Body of pancreas (tissue), 4 donors: Measurements from ENCODE around the gene RFT1. TPM values are rescaled to one million over a fixed set of nuclear protein-coding genes. Genes with fewer than 3 reads are reported as not detected.
A peak's percentile ranks its signal among the peaks of the same experiment; 100 is the strongest.

Source experiments
- ATAC-seq: fragments of 150-250 bp; one replicate; pipeline ENCODE4 v1.9.1; 2016
- DNase-seq, 4 donors: peaks; one replicate each; pipeline ENCODE4 v3.0.0-alpha.2; 2019
- H3K27ac ChIP-seq, 4 donors: fragments of 200-600 bp; sonication (generic); 1 replicate in 3 of 4; 2 replicates in 1 of 4; pipeline versions ENCODE4 v1.5.1 to v1.6.1; 2016 to 2019; ENCODE audit warnings: mild to moderate bottlenecking in 1 of 4, mixed read lengths in 1 of 4, moderate library complexity in 1 of 4
- H3K27me3 ChIP-seq, 2 donors: fragments of 200-600 bp; sonication (generic); one replicate each; pipeline ENCODE4 v1.6.0; 2016; ENCODE audit warnings: mild to moderate bottlenecking in 1 of 2
- H3K36me3 ChIP-seq, 2 donors: fragments of 200-600 bp; sonication (generic); replicated peaks in 1 of 2; 2 replicates each; pipeline ENCODE4 v1.5.1; 2016; ENCODE audit warnings: low read depth in 2 of 2; ENCODE audit not compliant: insufficient read depth in 1 of 2
- H3K4me1 ChIP-seq: fragments of 200-600 bp; sonication (generic); one replicate; pipeline ENCODE4 v1.6.0; 2016
- H3K4me3 ChIP-seq, 2 donors: fragments of 200-600 bp; sonication (generic); 1 replicate in 1 of 2; 2 replicates in 1 of 2; pipeline ENCODE4 v1.5.1; 2016 to 2019
- H3K9me3 ChIP-seq, 3 donors: fragments of 200-600 bp; sonication (generic); 1 replicate in 2 of 3; 2 replicates in 1 of 3; pipeline ENCODE4 v1.5.1; 2016
- CTCF ChIP-seq, 7 experiments: fragments of 450-650 bp in 4 of 7; fragments of 200-600 bp in 3 of 7; sonication (generic) in 3 of 7; IDR thresholded peaks; one replicate each; pipeline ENCODE4 v1.5.1; 2016 to 2019; ENCODE audit warnings: antibody characterized with exemption in 7 of 7
- POLR2A ChIP-seq, 3 donors: fragments of 450-650 bp; IDR thresholded peaks; one replicate each; pipeline ENCODE4 v1.6.1; 2016; ENCODE audit warnings: antibody characterized with exemption in 3 of 3, mild to moderate bottlenecking in 2 of 3
- WGBS, 2 donors: methylation state at CpG; one replicate each; pipeline ENCODE4 v1.1.5; 2017; 5-methylcytosine and 5-hydroxymethylcytosine counted together
- intact Hi-C: fragments of 100-400 bp; cut with DNase I; formaldehyde crosslinking; loops from one replicate; pipeline ENCODE4 v1.15.1; 2023
- total RNA-seq, 2 donors: library from RNA; depleted of rRNA; stranded (reverse); fragments of >200 nt; gene quantifications; one replicate each; pipeline ENCODE4 v1.1.0, GENCODE V29; 2016

RFT1 gene
- total RNA-seq, 2 donors from 2014 or later, result 10.6 to 19.8 TPM

DNA sequence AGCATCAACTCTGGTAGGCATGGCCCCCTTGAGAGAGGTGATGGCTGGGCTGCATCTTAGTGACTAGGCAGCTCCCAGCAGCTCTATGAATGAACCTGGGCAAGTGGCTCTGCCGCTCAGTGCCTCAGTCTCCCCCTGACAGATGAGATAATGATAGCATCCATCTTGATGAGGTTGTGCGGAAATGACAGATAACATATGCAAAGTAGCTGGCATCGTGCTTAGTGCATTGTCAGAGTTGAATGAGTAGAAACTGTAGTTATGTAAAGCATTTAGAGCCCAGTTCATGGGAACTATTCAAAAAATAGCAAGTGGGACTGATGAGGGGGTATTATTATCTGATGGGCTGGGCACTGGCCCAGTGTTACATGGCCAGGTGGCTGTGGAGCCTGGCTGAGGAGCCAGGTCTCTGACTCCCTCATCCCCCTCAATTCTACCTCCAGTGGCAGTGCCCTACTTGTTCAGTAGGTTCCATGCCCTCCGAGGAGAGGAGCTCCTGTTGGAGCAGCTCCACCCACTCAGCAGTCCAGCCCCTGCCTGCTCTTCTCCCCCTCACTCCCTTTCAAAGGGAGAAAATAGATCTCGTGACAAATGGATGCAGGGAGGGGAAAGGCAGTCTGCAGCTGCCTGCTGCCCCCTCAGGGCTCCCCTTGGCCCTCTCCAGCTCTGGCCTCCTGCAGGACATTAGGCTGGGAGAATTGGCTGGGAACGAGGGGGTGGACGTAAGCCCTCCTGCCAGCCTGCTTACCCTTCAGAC lies 37.4 kb upstream of the RFT1 start:
- intact Hi-C loops, result no loop called here
- no peaks in the 10 kb centered on the region for H3K9me3 ChIP-seq
- no peaks in the 10 kb centered on the region for H3K27me3 ChIP-seq
- no peaks in the 10 kb centered on the region for H3K36me3 ChIP-seq
- WGBS, 2 donors, result 48 to 66% methylated on average over 5 to 7 of the region's 7 CpGs
- TF ChIP-seq CTCF (IDR thresholded peaks at IDR 0.05), result no peak
- no peak for TF ChIP-seq POLR2A (IDR thresholded peaks at IDR 0.05)
- peak overlapping the region in 2 of 4 donors; percentile 27 to 47 for H3K27ac ChIP-seq
- H3K4me1 ChIP-seq, result peaks cover 74% of the 10 kb centered on the region
- DNase-seq (no peak), ATAC-seq (no peak)
- no peak overlapping the region for H3K4me3 ChIP-seq

DNA sequence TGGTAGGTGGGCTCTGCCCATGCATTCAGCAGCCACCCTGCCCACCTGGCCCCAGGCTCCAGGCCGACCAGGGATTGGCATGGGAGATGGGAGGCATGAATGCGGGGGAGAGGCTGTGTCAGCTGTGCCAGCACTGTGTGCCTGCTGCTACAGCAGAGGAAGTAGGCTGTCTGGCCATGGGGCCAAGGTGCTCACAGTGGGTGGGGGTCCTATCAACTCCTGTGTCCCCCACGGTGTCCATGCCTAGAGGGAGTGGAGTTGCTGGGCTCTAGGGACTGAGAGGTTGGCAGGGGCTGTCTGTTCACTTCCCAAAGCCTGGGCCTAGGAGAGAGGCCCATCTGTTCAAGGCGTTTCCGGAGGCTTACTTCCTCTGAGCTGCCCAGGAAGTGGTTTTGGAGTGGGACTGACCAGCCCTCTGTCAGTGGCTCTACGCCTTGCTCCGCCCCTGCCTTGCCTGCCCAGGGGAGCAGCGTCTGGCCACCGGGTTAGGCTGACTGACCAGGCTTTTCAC lies 36.6 kb upstream of the RFT1 start:
- Histone ChIP-seq H3K27ac (peak overlapping the region in 3 of 4 donors; percentile 5 to 47 (median 27)), H3K9me3 (no peaks in the 10 kb centered on the region), H3K4me1 (peaks cover 66% of the 10 kb centered on the region), H3K4me3 (no peak overlapping the region), H3K36me3 (no peaks in the 10 kb centered on the region), H3K27me3 (no peaks in the 10 kb centered on the region)
- ATAC-seq (no peak), DNase-seq (peak in 1 of 4 donors; percentile 62)
- intact Hi-C loops, result no loop called here
- no peak for TF ChIP-seq CTCF (IDR thresholded peaks at IDR 0.05)
- no peak for TF ChIP-seq POLR2A (IDR thresholded peaks at IDR 0.05)
- WGBS, 2 donors, result 48 to 80% methylated on average over 2 to 8 of the region's 9 CpGs

- Histone ChIP-seq H3K27me3 (no peaks in the 10 kb centered on the region), H3K4me1 (peaks cover 60% of the 10 kb centered on the region), H3K9me3 (no peaks in the 10 kb centered on the region), H3K27ac (peak overlapping the region in 1 of 4 donors; percentile 47), H3K4me3 (no peak overlapping the region), H3K36me3 (no peaks in the 10 kb centered on the region)
- TF ChIP-seq POLR2A (IDR thresholded peaks at IDR 0.05) (no peak), CTCF (IDR thresholded peaks at IDR 0.05) (no peak)
- DNase-seq (no peak), ATAC-seq (no peak)
- 74 to 90% methylated on average over 4 of the region's 4 CpGs for WGBS, 2 donors
- intact Hi-C loops, result no loop called here
Measured at GRCh38 chr3:53166206-53166605, 36.0 kb upstream of the RFT1 start.

DNA sequence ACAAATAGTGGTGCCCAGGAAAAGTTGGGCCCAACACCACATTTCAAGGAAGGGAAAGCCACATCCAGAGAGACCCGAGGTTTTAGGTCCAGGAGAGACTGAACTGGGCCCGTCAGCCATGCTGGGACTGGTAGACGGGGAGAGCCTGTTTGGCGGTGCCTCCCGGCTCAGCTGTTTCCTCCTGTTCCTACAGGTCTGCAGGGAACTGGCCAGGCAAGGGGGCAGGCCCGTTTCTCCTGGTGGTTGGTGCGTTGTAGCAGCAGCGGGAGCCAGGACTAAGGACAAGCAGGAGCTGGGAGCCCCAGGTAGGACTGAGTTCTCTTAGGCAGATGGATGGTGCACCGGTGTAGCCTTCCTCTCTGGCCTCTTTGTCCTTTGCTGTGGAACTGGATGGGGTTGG lies 34.7 kb upstream of the RFT1 start:
- Histone ChIP-seq H3K9me3 (no peaks in the 10 kb centered on the region), H3K27me3 (no peaks in the 10 kb centered on the region), H3K36me3 (no peaks in the 10 kb centered on the region), H3K4me1 (peaks cover 55% of the 10 kb centered on the region), H3K4me3 (no peak overlapping the region), H3K27ac (peak overlapping the region in 1 of 4 donors; percentile 31)
- intact Hi-C loops, result no loop called here
- ATAC-seq, result no peak
- WGBS, 2 donors, result 60 to 62% methylated on average over 1 to 9 of the region's 9 CpGs
- no peak for DNase-seq
- no peak for TF ChIP-seq POLR2A (IDR thresholded peaks at IDR 0.05)

GRCh38 chr3:53163444-53164387 lies 33.5 kb upstream of the RFT1 start:
- H3K27ac ChIP-seq, result peak overlapping the region; percentile 37 to 97 (median 95)
- intact Hi-C loops, result no loop called here
- ATAC-seq (no peak), DNase-seq (no peak)
- no peaks in the 10 kb centered on the region for H3K36me3 ChIP-seq
- no peak for TF ChIP-seq CTCF (IDR thresholded peaks at IDR 0.05)
- no peak for TF ChIP-seq POLR2A (IDR thresholded peaks at IDR 0.05)
- H3K27me3 ChIP-seq, result no peaks in the 10 kb centered on the region
- WGBS, 2 donors, result 56 to 61% methylated on average over 6 of the region's 6 CpGs
- peaks cover 67% of the 10 kb centered on the region for H3K4me1 ChIP-seq
- H3K9me3 ChIP-seq, result no peaks in the 10 kb centered on the region
- no peak overlapping the region for H3K4me3 ChIP-seq
